ENCODE measurements around the gene ZNF85.
"Not testable (repeated sequence)": the region's sequence is repeated elsewhere in the genome, so short reads cannot be mapped to it uniquely, and the experiment has no call there.

Gene ZNF85

DNA sequence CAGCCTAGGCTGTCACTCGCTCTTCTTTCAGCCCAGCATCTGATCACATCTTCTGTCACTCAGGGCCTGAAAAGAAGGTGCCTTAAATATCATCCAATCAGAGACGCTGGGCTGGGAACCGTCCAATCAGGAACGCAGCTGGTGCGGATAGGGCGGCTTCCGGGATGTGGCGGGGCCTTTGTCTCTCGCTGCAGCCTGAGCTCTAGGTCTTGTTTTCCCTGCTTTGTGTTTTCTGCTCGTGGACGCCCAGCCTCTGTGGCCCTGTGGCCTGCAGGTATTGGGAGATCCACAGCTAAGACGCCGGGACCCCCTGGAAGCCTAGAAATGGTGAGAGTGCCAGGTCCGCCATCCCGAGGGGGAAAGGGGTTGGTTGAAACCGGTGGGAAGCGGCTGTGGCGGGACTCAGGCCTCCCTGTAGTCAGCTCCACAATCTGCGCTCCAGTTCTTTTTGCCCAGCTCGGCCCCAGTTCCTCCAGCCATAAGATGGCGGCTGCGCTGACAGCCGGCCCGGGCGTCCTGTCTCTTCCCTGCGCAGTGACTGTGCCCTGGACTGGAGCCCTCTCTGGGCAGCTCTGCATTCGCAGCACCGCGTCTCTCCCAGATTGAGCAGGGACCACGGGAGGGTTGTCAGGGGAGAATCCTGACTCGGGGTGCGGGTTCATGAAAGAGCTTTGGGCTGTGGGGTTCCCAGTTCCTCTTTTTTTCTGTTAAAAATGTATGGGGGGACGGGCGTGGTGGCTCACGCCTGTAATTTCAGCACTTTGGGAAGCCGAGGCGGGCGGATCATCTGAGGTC lies at the start of gene ZNF85:
Gene ZNF85, plus strand, starts transcription at position 175 of the 795 bp plus-strand sequence. Its CDS starts 150 bp downstream, at position 325.
- TF ChIP-seq, protein P1, sequence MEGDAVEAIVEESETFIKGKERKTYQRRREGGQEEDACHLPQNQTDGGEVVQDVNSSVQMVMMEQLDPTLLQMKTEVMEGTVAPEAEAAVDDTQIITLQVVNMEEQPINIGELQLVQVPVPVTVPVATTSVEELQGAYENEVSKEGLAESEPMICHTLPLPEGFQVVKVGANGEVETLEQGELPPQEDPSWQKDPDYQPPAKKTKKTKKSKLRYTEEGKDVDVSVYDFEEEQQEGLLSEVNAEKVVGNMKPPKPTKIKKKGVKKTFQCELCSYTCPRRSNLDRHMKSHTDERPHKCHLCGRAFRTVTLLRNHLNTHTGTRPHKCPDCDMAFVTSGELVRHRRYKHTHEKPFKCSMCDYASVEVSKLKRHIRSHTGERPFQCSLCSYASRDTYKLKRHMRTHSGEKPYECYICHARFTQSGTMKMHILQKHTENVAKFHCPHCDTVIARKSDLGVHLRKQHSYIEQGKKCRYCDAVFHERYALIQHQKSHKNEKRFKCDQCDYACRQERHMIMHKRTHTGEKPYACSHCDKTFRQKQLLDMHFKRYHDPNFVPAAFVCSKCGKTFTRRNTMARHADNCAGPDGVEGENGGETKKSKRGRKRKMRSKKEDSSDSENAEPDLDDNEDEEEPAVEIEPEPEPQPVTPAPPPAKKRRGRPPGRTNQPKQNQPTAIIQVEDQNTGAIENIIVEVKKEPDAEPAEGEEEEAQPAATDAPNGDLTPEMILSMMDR (IDR thresholded peaks at IDR 0.05; ENCODE audit: low read depth, low read length), result no peak
- peak; percentile 91 to 94 for DNase-seq (ENCODE audit: low read depth in 2 of 2)
- peak within 1 kb of the TSS; percentile 75 to 76 for H3K4me3 ChIP-seq (replicated peaks in 1 of 2; ENCODE audit: low read depth in 2 of 2, low read length in 2 of 2)

DNA sequence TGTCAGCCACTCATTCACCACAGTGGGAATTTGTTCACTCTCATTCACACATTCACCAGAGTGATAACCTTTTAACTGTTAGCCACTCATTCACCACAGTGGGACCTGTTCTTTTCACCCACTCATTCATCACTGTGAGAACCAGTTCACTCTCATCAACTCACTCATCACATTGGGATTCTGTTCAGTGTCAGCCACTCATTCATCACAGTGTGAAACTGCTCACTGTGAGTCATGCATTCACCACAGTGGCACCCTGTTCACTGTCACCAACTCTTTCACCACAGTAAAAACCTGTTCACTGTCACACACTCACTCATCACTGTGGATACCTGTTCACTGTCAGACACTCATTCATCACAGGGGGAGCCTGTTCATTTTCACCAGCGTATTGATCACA lies 43.5 kb upstream of the ZNF85 start:
- no peak for DNase-seq (ENCODE audit: low read depth in 2 of 2)
- H3K4me3 ChIP-seq (replicated peaks in 1 of 2; ENCODE audit: low read depth in 2 of 2, low read length in 2 of 2), result no peak overlapping the region
- TF ChIP-seq, protein P1 (IDR thresholded peaks at IDR 0.05; ENCODE audit: low read depth, low read length), result no peak

DNA sequence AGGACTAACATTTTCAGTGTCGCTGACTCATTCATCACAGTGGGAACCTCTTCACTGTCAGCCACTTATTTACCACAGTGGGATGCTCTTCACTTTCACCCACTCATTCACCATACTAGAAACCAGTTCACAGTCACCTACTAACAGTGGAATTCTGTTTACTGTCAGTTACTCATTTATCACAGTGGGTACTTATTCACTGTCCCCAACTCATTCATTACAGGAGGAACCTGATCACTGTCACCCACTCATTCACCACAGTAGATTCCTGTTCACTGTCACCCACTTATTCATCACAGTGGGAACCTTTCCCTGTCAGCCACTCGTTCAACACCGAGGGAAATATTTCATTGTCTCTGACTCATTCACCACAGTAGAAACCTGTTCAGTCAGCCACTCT lies 10.1 kb upstream of the ZNF85 start:
- TF ChIP-seq, protein P1 (IDR thresholded peaks at IDR 0.05; ENCODE audit: low read depth, low read length), result no peak
- DNase-seq (ENCODE audit: low read depth in 2 of 2), result no peak
- H3K4me3 ChIP-seq (replicated peaks in 1 of 2; ENCODE audit: low read depth in 2 of 2, low read length in 2 of 2), result no peak overlapping the region

DNA sequence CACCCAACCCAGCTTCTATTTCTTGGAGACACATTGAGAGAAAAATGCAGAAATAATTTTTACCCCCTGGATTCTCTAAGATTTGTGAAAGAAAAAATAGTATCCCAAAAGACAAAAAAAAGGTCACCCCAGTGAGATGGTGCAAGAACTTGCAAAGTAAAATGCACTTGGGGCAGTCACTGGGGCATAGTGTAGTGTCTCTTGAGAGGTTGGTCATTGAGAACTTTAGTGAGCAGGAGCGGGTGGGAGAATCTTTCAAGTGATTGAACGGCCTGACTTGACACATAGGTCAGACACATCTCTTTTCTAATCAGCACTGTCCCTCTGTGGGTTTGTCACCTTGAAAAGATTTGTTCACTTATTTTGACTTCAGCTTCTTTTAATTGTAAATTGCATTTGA lies 2.4 kb downstream of the ZNF85 start:
- DNase-seq (ENCODE audit: low read depth in 2 of 2), result no peak
- TF ChIP-seq, protein P1 (IDR thresholded peaks at IDR 0.05; ENCODE audit: low read depth, low read length), result no peak
- no peak overlapping the region for H3K4me3 ChIP-seq (replicated peaks in 1 of 2; ENCODE audit: low read depth in 2 of 2, low read length in 2 of 2)

DNA sequence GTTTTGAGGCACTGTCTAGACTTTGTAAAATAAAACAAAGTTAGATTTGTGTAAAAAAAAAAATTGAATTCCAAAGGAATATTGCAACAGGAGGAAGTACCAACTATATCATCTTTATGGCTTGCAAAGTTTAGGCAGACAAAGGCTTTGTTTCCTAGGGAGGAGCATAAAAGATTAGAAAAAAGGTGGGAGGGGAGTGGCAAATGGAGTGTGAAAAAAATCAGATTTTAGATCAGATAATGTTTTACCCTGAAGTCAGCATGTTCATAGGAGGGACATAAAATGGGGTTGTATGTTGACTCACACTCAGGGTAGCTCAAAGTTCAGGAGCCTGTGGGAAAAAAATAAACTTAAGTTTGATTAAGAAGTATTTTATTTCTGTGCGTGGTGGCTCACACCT lies 3.7 kb downstream of the ZNF85 start:
- peak in 1 of 2 donors; percentile 3 for DNase-seq (ENCODE audit: low read depth in 2 of 2)
- H3K4me3 ChIP-seq (replicated peaks in 1 of 2; ENCODE audit: low read depth in 2 of 2, low read length in 2 of 2), result no peak overlapping the region
- TF ChIP-seq, protein P1 (IDR thresholded peaks at IDR 0.05; ENCODE audit: low read depth, low read length), result no peak

DNA sequence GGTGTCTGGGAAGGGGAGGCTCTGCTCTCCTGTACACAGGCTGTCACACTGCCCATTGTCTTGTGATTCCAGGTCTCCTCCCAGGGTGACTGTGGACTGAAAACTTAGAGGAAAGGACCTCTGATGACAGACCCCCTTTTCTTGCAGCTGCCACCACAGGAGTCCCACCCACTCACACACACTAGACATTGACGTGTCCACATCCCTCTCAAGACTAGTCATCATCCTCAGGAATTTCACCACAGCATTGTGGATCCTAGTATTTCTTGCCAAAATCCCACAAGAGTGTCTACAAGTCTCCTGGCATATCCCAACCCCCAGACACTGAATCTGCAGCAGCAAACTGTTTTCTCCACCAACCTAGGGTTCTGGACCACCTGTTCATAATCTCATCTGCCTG lies 5.3 kb downstream of the ZNF85 start:
- peak; percentile 28 to 77 for DNase-seq (ENCODE audit: low read depth in 2 of 2)
- TF ChIP-seq, protein P1 (IDR thresholded peaks at IDR 0.05; ENCODE audit: low read depth, low read length), result no peak

DNA sequence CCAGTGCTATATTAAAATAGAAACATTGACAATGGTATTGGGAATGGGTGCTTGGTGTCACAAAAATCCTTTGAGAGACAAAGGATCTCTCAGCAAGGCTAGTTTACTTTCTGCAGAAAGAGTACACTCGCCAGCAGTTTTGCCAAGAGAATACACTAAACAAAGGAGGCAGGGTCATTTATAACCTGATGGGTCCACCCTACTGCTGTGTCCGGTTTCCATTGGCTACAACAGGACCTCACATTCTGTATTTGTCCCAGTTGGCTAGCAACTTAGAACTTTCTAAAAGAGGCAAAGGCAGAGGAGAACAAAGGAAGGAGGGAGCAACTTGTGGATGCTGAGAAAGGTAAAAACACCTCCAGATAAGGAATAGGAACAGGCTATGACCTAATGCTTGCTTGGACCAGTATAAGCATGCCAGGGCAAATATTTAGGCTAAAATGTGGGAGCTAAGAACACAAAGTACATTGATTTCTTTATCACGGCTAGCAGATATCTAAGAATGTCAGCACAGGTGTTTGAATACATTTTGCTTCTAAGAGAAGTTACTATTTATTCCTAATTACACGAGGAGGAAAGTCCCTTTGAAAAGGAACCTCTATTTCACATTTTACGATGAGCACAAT lies 13.4 kb downstream of the ZNF85 start:
- not testable (repeated sequence) for H3K4me3 ChIP-seq (replicated peaks in 1 of 2; ENCODE audit: low read depth in 2 of 2, low read length in 2 of 2)

More for the DNA sequence above, 5.3 kb downstream of the ZNF85 start:
- H3K4me3 ChIP-seq (replicated peaks in 1 of 2; ENCODE audit: low read depth in 2 of 2, low read length in 2 of 2), result no peak overlapping the region

DNA sequence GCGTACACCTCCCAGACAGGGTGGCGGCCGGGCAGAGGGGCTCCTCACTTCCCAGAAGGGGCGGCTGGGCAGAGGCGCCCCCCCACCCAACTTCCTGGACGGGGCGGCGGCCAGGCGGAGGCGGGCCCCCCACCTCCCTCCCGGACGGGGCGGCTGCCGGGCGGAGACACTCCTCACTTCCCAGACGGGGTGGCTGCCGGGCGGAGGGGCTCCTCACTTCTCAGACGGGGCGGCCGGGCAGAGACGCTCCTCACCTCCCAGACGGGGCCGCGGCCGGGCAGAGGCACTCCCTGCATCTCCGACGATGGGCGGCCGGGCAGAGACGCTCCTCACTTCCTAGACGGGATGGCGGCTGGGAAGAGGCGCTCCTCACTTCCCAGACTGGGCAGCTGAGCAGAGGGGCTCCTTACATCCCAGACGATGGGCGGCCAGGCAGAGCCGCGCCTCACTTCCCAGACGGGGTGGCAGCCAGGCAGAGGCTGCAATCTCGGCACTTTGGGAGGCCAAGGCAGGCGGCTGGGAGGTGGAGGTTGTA lies 29.6 kb downstream of the ZNF85 start:
- H3K4me3 ChIP-seq (replicated peaks in 1 of 2; ENCODE audit: low read depth in 2 of 2, low read length in 2 of 2); DNase-seq (ENCODE audit: low read depth in 2 of 2): not testable (repeated sequence)

More for the DNA sequence above, 13.4 kb downstream of the ZNF85 start:
- not testable (repeated sequence) for DNase-seq (ENCODE audit: low read depth in 2 of 2)
